Upper lobe of left lung (tissue), 4 donors: Measurements from ENCODE around the gene APPBP2.
"Not testable (repeated sequence)": the region's sequence is repeated elsewhere in the genome, so short reads cannot be mapped to it uniquely, and the experiment has no call there.

Source experiments
- EP300 ChIP-seq, 4 donors: sonication (generic); formaldehyde crosslinking; IDR thresholded peaks; one replicate each; pipeline ENCODE4 v1.5.1; 2017; ENCODE audit warnings: antibody characterized with exemption in 4 of 4, control low read depth in 2 of 4
- POLR2A ChIP-seq, 4 donors: fragments of 450-650 bp; IDR thresholded peaks; one replicate each; pipeline ENCODE4 v1.5.1; 2016 to 2017; ENCODE audit warnings: antibody characterized with exemption in 4 of 4, mild to moderate bottlenecking in 2 of 4
- POLR2AphosphoS5 ChIP-seq, 2 donors: sonication (generic); formaldehyde crosslinking; IDR thresholded peaks; one replicate each; pipeline ENCODE4 v1.5.1; 2017; ENCODE audit warnings: antibody characterized with exemption in 2 of 2
- TF ChIP-seq, protein P1 (sequence below), 6 experiments: fragments of 450-650 bp in 4 of 6; fragments of 200-600 bp in 2 of 6; sonication (generic) in 2 of 6; IDR thresholded peaks; one replicate each; pipeline ENCODE4 v1.5.1; 2016 to 2019; ENCODE audit warnings: antibody characterized with exemption in 6 of 6

DNA sequence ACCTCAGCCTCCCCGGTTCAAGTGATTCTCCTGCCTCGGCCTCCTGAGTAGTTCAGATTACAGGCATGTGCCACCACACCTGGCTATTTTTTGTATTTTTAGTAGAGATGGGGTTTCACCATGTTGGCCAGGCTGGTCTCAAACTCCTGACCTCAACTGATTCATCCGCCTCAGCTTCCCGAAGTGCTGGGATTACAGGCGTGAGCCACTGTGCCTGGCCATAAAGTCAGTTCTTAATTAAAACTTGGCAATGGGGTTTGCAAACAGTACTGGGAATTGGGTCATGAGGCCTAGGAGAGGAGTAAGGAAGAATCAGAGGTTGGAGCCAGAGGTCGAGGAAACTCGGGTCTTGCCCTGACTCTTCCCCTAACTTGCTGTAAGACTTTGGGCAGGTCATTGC lies 95.5 kb downstream of the APPBP2 start:
- TF ChIP-seq, protein P1, sequence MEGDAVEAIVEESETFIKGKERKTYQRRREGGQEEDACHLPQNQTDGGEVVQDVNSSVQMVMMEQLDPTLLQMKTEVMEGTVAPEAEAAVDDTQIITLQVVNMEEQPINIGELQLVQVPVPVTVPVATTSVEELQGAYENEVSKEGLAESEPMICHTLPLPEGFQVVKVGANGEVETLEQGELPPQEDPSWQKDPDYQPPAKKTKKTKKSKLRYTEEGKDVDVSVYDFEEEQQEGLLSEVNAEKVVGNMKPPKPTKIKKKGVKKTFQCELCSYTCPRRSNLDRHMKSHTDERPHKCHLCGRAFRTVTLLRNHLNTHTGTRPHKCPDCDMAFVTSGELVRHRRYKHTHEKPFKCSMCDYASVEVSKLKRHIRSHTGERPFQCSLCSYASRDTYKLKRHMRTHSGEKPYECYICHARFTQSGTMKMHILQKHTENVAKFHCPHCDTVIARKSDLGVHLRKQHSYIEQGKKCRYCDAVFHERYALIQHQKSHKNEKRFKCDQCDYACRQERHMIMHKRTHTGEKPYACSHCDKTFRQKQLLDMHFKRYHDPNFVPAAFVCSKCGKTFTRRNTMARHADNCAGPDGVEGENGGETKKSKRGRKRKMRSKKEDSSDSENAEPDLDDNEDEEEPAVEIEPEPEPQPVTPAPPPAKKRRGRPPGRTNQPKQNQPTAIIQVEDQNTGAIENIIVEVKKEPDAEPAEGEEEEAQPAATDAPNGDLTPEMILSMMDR (IDR thresholded peaks at IDR 0.05) = not testable (repeated sequence)
- TF ChIP-seq EP300, POLR2AphosphoS5, POLR2A (IDR thresholded peaks at IDR 0.05): not testable (repeated sequence)
